ENCODE data around the gene PARVB.

PARVB gene

DNA sequence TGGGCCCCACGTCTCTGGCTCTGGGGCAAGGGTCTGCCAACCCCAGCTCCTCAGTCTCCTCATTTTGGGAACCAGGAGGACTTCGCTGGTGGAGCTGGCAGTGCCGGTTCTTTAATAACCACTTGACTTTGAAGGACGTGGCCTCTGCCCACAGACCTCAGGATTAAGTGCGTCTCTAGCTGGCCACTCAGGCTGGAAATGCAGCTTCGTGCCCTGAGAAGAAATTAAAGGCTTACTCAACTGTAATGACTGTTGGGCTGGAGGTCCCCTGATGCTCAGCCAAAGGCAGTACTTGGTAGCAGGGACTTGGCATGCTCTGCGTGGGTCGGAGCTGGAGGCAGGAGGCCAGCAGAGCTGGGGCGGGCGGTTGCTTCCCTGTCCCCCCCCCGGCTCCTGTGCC lies 139.9 kb downstream of the PARVB start:
- no peaks in the 10 kb centered on the region for H3K27me3 ChIP-seq (ENCODE audit: insufficient read depth, insufficient read length)
- TF ChIP-seq YY1 (IDR thresholded peaks at IDR 0.05; ENCODE audit: insufficient read depth, insufficient read length), result no peak
- H3K4me3 ChIP-seq (ENCODE audit: insufficient read length, low read depth), result no peak overlapping the region
- no peaks in the 10 kb centered on the region for H3K9me3 ChIP-seq (ENCODE audit: insufficient read depth, low read length)
- no peak for DNase-seq (ENCODE audit: low read depth, low spot score)
- H3K9ac ChIP-seq (ENCODE audit: insufficient read length, low read depth), result no peak overlapping the region
- H3K4me1 ChIP-seq (ENCODE audit: insufficient read depth, insufficient read length), result peaks cover 20% of the 10 kb centered on the region
- no peaks in the 10 kb centered on the region for H3K36me3 ChIP-seq (ENCODE audit: insufficient read depth, insufficient read length, low read length)

DNA sequence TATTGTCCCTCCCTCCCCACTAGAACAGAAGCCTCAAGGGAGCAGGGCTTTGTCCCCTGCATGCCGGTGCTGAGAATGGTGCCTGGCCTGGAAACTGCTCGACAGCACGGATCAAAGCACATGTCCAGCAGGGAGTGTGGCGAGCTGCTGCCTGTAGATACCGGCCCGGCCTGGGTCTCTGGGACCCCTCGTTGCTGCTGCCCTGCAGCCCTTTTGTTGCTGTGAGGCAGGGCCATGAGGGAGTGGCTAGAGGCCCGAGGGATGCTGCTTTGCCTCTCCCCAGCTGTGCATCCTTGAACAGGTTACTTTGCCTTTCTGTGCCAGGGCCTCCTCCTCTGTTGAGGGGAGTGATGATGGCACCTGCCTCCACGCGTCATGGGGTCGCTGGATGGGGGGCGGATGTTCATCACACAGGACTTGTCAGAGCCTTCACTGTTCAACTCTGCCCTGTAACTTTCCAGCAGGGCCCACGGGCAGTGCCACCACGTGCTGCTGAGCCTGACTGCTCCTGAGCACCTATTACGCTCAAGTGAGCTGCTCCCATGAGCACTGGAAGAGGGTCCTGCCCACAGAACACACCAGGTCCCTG lies 141.3 kb downstream of the PARVB start:
- no peak overlapping the region for H3K9ac ChIP-seq (ENCODE audit: insufficient read length, low read depth)
- H3K36me3 ChIP-seq (ENCODE audit: insufficient read depth, insufficient read length, low read length), result no peaks in the 10 kb centered on the region
- H3K9me3 ChIP-seq (ENCODE audit: insufficient read depth, low read length), result no peaks in the 10 kb centered on the region
- no peak for DNase-seq (ENCODE audit: low read depth, low spot score)
- TF ChIP-seq YY1 (IDR thresholded peaks at IDR 0.05; ENCODE audit: insufficient read depth, insufficient read length) (no peak), ZNF274 (IDR thresholded peaks at IDR 0.05; ENCODE audit: low read depth, low read length) (no peak), SUZ12 (IDR thresholded peaks at IDR 0.05; ENCODE audit: extremely low read depth, insufficient read depth, insufficient read length) (no peak)
- H3K4me1 ChIP-seq (ENCODE audit: insufficient read depth, insufficient read length), result peaks cover 16% of the 10 kb centered on the region
- H3K4me3 ChIP-seq (ENCODE audit: insufficient read length, low read depth), result no peak overlapping the region
- H3K27me3 ChIP-seq (ENCODE audit: insufficient read depth, insufficient read length), result no peaks in the 10 kb centered on the region

DNA sequence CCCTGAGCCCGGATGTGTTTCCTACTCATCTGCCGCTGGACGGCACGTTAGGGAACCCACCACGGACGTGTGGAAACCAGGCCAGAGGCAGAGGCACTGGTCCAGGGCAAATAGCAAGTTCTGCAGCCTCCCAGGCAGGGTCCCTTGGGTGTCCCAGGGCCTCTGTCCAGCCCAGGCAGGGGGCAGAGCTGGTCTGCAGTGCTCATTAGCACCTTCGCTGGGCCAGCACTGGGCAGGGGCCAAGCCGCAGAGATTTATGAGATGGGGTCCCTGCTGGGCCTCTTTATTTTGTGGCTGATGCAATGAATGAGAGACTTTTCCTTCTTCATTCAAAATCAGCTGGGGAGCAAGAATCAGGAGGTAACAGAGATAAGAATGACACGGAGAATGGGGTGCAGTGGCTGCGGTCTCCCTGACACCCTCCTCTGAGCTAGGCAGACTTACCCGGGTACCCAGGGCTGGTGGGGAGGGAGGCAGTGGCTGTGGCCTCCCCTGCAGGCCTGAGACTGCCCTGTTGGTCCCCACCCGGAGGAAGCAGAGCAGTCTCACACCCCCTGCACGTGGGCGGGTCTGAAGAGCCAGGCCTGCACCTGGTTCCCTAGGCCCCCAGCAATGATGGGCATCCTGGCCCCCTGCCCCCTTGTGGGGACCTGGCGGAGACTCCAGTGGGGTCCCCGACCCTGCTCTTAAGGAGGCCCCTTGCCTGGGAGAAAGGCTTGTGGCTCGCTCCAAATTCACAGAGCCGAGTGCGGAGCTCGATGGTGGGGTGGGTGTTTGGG lies 142.6 kb downstream of the PARVB start:
- no peak overlapping the region for H3K9ac ChIP-seq (ENCODE audit: insufficient read length, low read depth)

DNA sequence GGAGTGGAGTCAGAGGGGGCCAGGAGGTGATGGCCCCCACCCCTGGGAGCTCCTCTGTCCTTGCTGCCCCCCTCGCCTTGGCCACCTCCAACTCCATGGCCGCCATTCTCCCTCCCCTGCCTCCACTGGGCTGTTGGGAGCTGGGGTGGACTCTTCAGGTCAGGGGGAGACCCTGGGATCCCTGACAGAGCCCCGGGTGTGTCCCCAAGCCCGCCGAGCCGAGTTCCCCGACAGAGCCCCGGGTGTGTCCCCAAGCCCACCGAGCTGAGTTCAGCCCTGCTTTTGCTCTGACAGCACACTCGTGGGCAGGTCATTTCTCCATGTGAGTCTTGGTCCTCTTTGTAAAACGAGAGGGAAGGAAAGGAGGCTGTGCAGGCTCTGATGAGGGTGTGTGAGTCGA lies 143.4 kb downstream of the PARVB start:
- TF ChIP-seq YY1 (IDR thresholded peaks at IDR 0.05; ENCODE audit: insufficient read depth, insufficient read length) (no peak), ZNF274 (IDR thresholded peaks at IDR 0.05; ENCODE audit: low read depth, low read length) (no peak), SUZ12 (IDR thresholded peaks at IDR 0.05; ENCODE audit: extremely low read depth, insufficient read depth, insufficient read length) (no peak)
- Histone ChIP-seq H3K4me1 (ENCODE audit: insufficient read depth, insufficient read length) (peaks cover 18% of the 10 kb centered on the region), H3K36me3 (ENCODE audit: insufficient read depth, insufficient read length, low read length) (no peaks in the 10 kb centered on the region), H3K9me3 (ENCODE audit: insufficient read depth, low read length) (no peaks in the 10 kb centered on the region), H3K9ac (ENCODE audit: insufficient read length, low read depth) (no peak overlapping the region), H3K4me3 (ENCODE audit: insufficient read length, low read depth) (no peak overlapping the region), H3K27me3 (ENCODE audit: insufficient read depth, insufficient read length) (no peaks in the 10 kb centered on the region)
- no peak for DNase-seq (ENCODE audit: low read depth, low spot score)

More for the DNA sequence above, 142.6 kb downstream of the PARVB start:
- Histone ChIP-seq H3K4me3 (ENCODE audit: insufficient read length, low read depth) (no peak overlapping the region), H3K4me1 (ENCODE audit: insufficient read depth, insufficient read length) (peaks cover 14% of the 10 kb centered on the region), H3K9me3 (ENCODE audit: insufficient read depth, low read length) (no peaks in the 10 kb centered on the region), H3K27me3 (ENCODE audit: insufficient read depth, insufficient read length) (no peaks in the 10 kb centered on the region), H3K36me3 (ENCODE audit: insufficient read depth, insufficient read length, low read length) (no peaks in the 10 kb centered on the region)
- no peak for DNase-seq (ENCODE audit: low read depth, low spot score)
- TF ChIP-seq ZNF274 (IDR thresholded peaks at IDR 0.05; ENCODE audit: low read depth, low read length), result no peak
- TF ChIP-seq SUZ12 (IDR thresholded peaks at IDR 0.05; ENCODE audit: extremely low read depth, insufficient read depth, insufficient read length), result no peak
- no peak for TF ChIP-seq YY1 (IDR thresholded peaks at IDR 0.05; ENCODE audit: insufficient read depth, insufficient read length)

DNA sequence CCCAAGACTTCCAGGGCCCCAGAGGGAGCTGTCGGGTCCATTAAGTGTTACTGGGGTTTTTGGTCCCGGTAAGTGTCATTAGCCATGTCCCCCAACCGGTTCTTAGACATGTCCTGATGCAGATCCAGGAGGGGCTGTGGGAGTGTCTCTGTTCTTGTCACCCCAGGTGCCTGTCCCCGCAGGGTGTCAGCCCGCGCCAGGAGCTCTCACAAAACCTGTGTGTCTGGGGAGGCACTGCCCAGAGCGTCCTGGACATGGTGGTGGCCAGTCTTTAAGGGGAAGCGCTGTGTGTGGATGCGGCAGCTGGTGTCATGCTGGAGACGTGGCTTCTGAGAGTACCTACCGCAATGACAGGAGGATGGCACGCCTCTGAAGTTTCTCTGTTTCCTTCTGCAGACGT lies 144.1 kb downstream of the PARVB start:
- TF ChIP-seq ZNF274 (IDR thresholded peaks at IDR 0.05; ENCODE audit: low read depth, low read length) (no peak), SUZ12 (IDR thresholded peaks at IDR 0.05; ENCODE audit: extremely low read depth, insufficient read depth, insufficient read length) (no peak), YY1 (IDR thresholded peaks at IDR 0.05; ENCODE audit: insufficient read depth, insufficient read length) (no peak)
- Histone ChIP-seq H3K4me1 (ENCODE audit: insufficient read depth, insufficient read length) (peaks cover 20% of the 10 kb centered on the region), H3K9me3 (ENCODE audit: insufficient read depth, low read length) (no peaks in the 10 kb centered on the region), H3K36me3 (ENCODE audit: insufficient read depth, insufficient read length, low read length) (no peaks in the 10 kb centered on the region), H3K27me3 (ENCODE audit: insufficient read depth, insufficient read length) (no peaks in the 10 kb centered on the region), H3K9ac (ENCODE audit: insufficient read length, low read depth) (no peak overlapping the region), H3K4me3 (ENCODE audit: insufficient read length, low read depth) (no peak overlapping the region)
- no peak for DNase-seq (ENCODE audit: low read depth, low spot score)

DNA sequence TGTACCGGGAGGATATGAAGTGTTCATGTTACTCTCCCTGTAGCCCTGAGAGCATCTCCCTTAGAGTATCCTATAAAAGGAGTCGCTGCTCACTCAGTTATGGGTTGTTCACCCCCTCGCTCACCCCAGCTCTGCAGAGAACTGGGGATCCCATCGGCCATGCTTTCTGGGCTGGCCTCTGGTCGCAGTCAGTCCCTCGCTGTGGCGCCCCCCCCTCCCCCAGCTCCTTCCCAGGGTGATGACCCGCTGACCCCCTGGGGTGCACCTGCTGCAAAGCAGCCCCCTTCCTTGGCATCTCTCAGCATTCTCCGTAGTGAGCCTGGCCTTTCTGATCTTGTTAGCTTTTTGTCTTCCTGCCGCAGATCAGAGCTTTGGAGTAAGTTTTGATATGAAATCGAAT lies 146.4 kb downstream of the PARVB start:
- no peak overlapping the region for H3K9ac ChIP-seq (ENCODE audit: insufficient read length, low read depth)
- no peak overlapping the region for H3K4me3 ChIP-seq (ENCODE audit: insufficient read length, low read depth)
- DNase-seq (ENCODE audit: low read depth, low spot score), result no peak
- TF ChIP-seq SUZ12 (IDR thresholded peaks at IDR 0.05; ENCODE audit: extremely low read depth, insufficient read depth, insufficient read length) (no peak), YY1 (IDR thresholded peaks at IDR 0.05; ENCODE audit: insufficient read depth, insufficient read length) (no peak), ZNF274 (IDR thresholded peaks at IDR 0.05; ENCODE audit: low read depth, low read length) (no peak)
- no peaks in the 10 kb centered on the region for H3K27me3 ChIP-seq (ENCODE audit: insufficient read depth, insufficient read length)
- H3K36me3 ChIP-seq (ENCODE audit: insufficient read depth, insufficient read length, low read length), result no peaks in the 10 kb centered on the region
- H3K9me3 ChIP-seq (ENCODE audit: insufficient read depth, low read length), result no peaks in the 10 kb centered on the region
- H3K4me1 ChIP-seq (ENCODE audit: insufficient read depth, insufficient read length), result peaks cover 18% of the 10 kb centered on the region

DNA sequence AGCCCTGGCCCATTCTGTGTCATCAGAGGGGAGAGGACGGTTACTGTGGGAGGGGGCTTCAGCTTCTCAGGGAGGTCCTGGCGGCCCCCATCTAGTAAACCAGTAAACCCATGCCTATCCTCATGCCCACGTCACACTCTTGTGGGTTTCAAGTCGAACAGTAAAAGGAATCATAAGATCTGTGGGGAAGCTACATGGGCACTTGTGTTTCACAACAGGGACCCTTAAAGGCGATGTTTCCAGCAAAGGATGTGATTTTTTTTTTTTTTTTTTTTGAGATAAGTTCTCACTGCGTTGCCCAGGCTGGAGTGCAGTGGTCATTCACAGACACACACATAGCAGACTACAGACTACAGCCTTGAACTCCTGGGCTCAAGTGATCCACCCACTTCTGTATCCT lies 147.5 kb downstream of the PARVB start:
- H3K36me3 ChIP-seq (ENCODE audit: insufficient read depth, insufficient read length, low read length), result no peaks in the 10 kb centered on the region
- no peaks in the 10 kb centered on the region for H3K27me3 ChIP-seq (ENCODE audit: insufficient read depth, insufficient read length)
- no peak overlapping the region for H3K9ac ChIP-seq (ENCODE audit: insufficient read length, low read depth)
- no peak for TF ChIP-seq SUZ12 (IDR thresholded peaks at IDR 0.05; ENCODE audit: extremely low read depth, insufficient read depth, insufficient read length)
- no peak for TF ChIP-seq YY1 (IDR thresholded peaks at IDR 0.05; ENCODE audit: insufficient read depth, insufficient read length)
- TF ChIP-seq ZNF274 (IDR thresholded peaks at IDR 0.05; ENCODE audit: low read depth, low read length), result no peak
- H3K4me1 ChIP-seq (ENCODE audit: insufficient read depth, insufficient read length), result peaks cover 15% of the 10 kb centered on the region
- DNase-seq (ENCODE audit: low read depth, low spot score), result no peak
- no peak overlapping the region for H3K4me3 ChIP-seq (ENCODE audit: insufficient read length, low read depth)
- no peaks in the 10 kb centered on the region for H3K9me3 ChIP-seq (ENCODE audit: insufficient read depth, low read length)

Data from NT2/D1 (cell line).